SK-N-SH treated with all-trans-retinoic acid at 6 μM for 48 hours (cell line): Measurements from ENCODE around the gene RABGAP1L.

Experiments used
- ARNTL ChIP-seq: fragments of 450-650 bp; formaldehyde crosslinking; IDR thresholded peaks from 2 replicates; pipeline ENCODE4 v1.5.0; 2020; ENCODE audit warnings: low read depth, mild to moderate bottlenecking, moderate library complexity, borderline replicate concordance
- BACH2 ChIP-seq: fragments of 250-450 bp; sonication (Bioruptor Pico); IDR thresholded peaks from 2 replicates; pipeline ENCODE4 v1.9.0; 2021; ENCODE audit warnings: mild to moderate bottlenecking, borderline replicate concordance
- CREB5 ChIP-seq: fragments of 250-450 bp; sonication (Bioruptor Pico); IDR thresholded peaks from 2 replicates; pipeline ENCODE4 v1.5.1; 2020; ENCODE audit warnings: low read depth, mild to moderate bottlenecking, moderate library complexity
- CSDC2 ChIP-seq: fragments of 250-450 bp; sonication (Bioruptor Pico); IDR thresholded peaks from 2 replicates; pipeline ENCODE4 v1.5.0; 2020; ENCODE audit warnings: mild to moderate bottlenecking, moderate library complexity
- CSRNP3 ChIP-seq: fragments of 250-450 bp; sonication (Bioruptor Pico); IDR thresholded peaks from 2 replicates; pipeline ENCODE4 v1.5.1; 2021; ENCODE audit warnings: mild to moderate bottlenecking, moderate library complexity
- GLIS3 ChIP-seq: fragments of 250-450 bp; sonication (Bioruptor Pico); IDR thresholded peaks from 2 replicates; pipeline ENCODE4 v1.5.0; 2020; ENCODE audit warnings: mild to moderate bottlenecking, moderate library complexity
- OSR1 ChIP-seq: fragments of 250-450 bp; sonication (Bioruptor Pico); IDR thresholded peaks from 2 replicates; pipeline ENCODE4 v1.8.0; 2022; ENCODE audit warnings: moderate library complexity, mild to moderate bottlenecking, inconsistent platforms
- PATZ1 ChIP-seq: fragments of 250-450 bp; sonication (Bioruptor Pico); IDR thresholded peaks from 2 replicates; pipeline ENCODE4 v1.8.0; 2020; ENCODE audit warnings: mild to moderate bottlenecking, moderate library complexity, borderline replicate concordance
- RARB ChIP-seq: fragments of 250-450 bp; sonication (Bioruptor Pico); IDR thresholded peaks from 2 replicates; pipeline ENCODE4 v1.8.0; 2021; ENCODE audit warnings: mild to moderate bottlenecking, moderate library complexity
- TSHZ2 ChIP-seq: fragments of 250-450 bp; sonication (Bioruptor Pico); IDR thresholded peaks from 2 replicates; pipeline ENCODE4 v1.5.0; 2020; ENCODE audit warnings: mild to moderate bottlenecking, moderate library complexity
- ZC3H10 ChIP-seq: fragments of 250-450 bp; sonication (Bioruptor Pico); IDR thresholded peaks from 2 replicates; pipeline ENCODE4 v1.5.1; 2021; ENCODE audit warnings: mild to moderate bottlenecking, moderate library complexity
- ZFP3 ChIP-seq: fragments of 250-450 bp; sonication (Bioruptor Pico); IDR thresholded peaks from 2 replicates; pipeline ENCODE4 v1.5.0; 2020; ENCODE audit warnings: mild to moderate bottlenecking, moderate library complexity
- ZFP30 ChIP-seq: fragments of 450-650 bp; formaldehyde crosslinking; IDR thresholded peaks from 2 replicates; pipeline ENCODE4 v1.5.0; 2022; ENCODE audit warnings: mild to moderate bottlenecking, moderate library complexity
- ZNF8 ChIP-seq: fragments of 450-650 bp; formaldehyde crosslinking; IDR thresholded peaks from 2 replicates; pipeline ENCODE4 v1.5.0; 2020; ENCODE audit warnings: mild to moderate bottlenecking, moderate library complexity

- TF ChIP-seq TSHZ2 (CRISPR knock-in tag) (no peak), OSR1 (CRISPR knock-in tag) (no peak), RARB (CRISPR knock-in tag) (no peak), CSDC2 (CRISPR knock-in tag) (no peak), ARNTL (CRISPR knock-in tag) (no peak), ZC3H10 (CRISPR knock-in tag) (no peak), ZFP30 (CRISPR knock-in tag) (no peak), CREB5 (CRISPR knock-in tag) (no peak), GLIS3 (CRISPR knock-in tag) (no peak), PATZ1 (CRISPR knock-in tag) (no peak), BACH2 (CRISPR knock-in tag) (no peak), ZFP3 (CRISPR knock-in tag) (no peak), CSRNP3 (CRISPR knock-in tag) (no peak), ZNF8 (CRISPR knock-in tag) (no peak)
Measured at GRCh38 chr1:174964261-174964971, 805.1 kb downstream of the RABGAP1L start.
